ENCODE results near the gene FMNL2.

FMNL2 gene

GRCh38 chr2:152553518-152553917 is 218.5 kb downstream of the FMNL2 start:
- no peak for DNase-seq (ENCODE audit: low read depth in 2 of 2)

- no peak for DNase-seq (ENCODE audit: low read depth in 2 of 2)
Observed at GRCh38 chr2:152555048-152555447, 220.1 kb downstream of the FMNL2 start.

- no peak for DNase-seq (ENCODE audit: low read depth in 2 of 2)
Observed at GRCh38 chr2:152556506-152556905, 221.5 kb downstream of the FMNL2 start.

GRCh38 chr2:152557273-152557888 is 222.4 kb downstream of the FMNL2 start:
- DNase-seq (ENCODE audit: low read depth in 2 of 2) = no peak

GRCh38 chr2:152558158-152558984 is 223.4 kb downstream of the FMNL2 start:
- no peak for DNase-seq (ENCODE audit: low read depth in 2 of 2)

- DNase-seq (ENCODE audit: low read depth in 2 of 2) = no peak
Observed at GRCh38 chr2:152559008-152559407, 224.0 kb downstream of the FMNL2 start.

GRCh38 chr2:152560166-152560565 is 225.2 kb downstream of the FMNL2 start:
- DNase-seq (ENCODE audit: low read depth in 2 of 2) = no peak

GRCh38 chr2:152560873-152561595 is 226.1 kb downstream of the FMNL2 start:
- no peak for DNase-seq (ENCODE audit: low read depth in 2 of 2)

- no peak for DNase-seq (ENCODE audit: low read depth in 2 of 2)
Observed at GRCh38 chr2:152562198-152562884, 227.4 kb downstream of the FMNL2 start.

- DNase-seq (ENCODE audit: low read depth in 2 of 2) = no peak
Observed at GRCh38 chr2:152563764-152564163, 228.8 kb downstream of the FMNL2 start.

GRCh38 chr2:152564754-152565551 is 230.0 kb downstream of the FMNL2 start:
- DNase-seq (ENCODE audit: low read depth in 2 of 2) = no peak

GRCh38 chr2:152565884-152566727 is 231.1 kb downstream of the FMNL2 start:
- no peak for DNase-seq (ENCODE audit: low read depth in 2 of 2)

- DNase-seq (ENCODE audit: low read depth in 2 of 2) = no peak
Observed at GRCh38 chr2:152566728-152567069, 231.7 kb downstream of the FMNL2 start.

- no peak for DNase-seq (ENCODE audit: low read depth in 2 of 2)
Observed at GRCh38 chr2:152568531-152568930, 233.6 kb downstream of the FMNL2 start.

- DNase-seq (ENCODE audit: low read depth in 2 of 2) = no peak
Observed at GRCh38 chr2:152569186-152569585, 234.2 kb downstream of the FMNL2 start.

- no peak for DNase-seq (ENCODE audit: low read depth in 2 of 2)
Observed at GRCh38 chr2:152571048-152571766, 236.2 kb downstream of the FMNL2 start.

- DNase-seq (ENCODE audit: low read depth in 2 of 2) = no peak
Observed at GRCh38 chr2:152572031-152572430, 237.1 kb downstream of the FMNL2 start.

GRCh38 chr2:152573168-152573567 is 238.2 kb downstream of the FMNL2 start:
- DNase-seq (ENCODE audit: low read depth in 2 of 2) = peak; percentile 2 to 12

GRCh38 chr2:152577579-152577978 is 242.6 kb downstream of the FMNL2 start:
- DNase-seq (ENCODE audit: low read depth in 2 of 2) = no peak

- no peak for DNase-seq (ENCODE audit: low read depth in 2 of 2)
Observed at GRCh38 chr2:152578573-152578972, 243.6 kb downstream of the FMNL2 start.
